Neural cell (in vitro differentiated cells): ENCODE measurements around the gene SLF2. TPM values are rescaled to one million over a fixed set of nuclear protein-coding genes. Genes with fewer than 3 reads are reported as not detected.

Source experiments
- H2AFZ ChIP-seq: fragments of 200-600, 300-800 bp; sonication (generic), shearing (Covaris generic); 2 replicates; pipeline ENCODE4 v1.6.0; 2014; ENCODE audit warnings: low read depth, mild to moderate bottlenecking, antibody characterized with exemption, low read length, moderate library complexity
- H3F3A ChIP-seq: fragments of 200-600 bp; shearing (Covaris generic); 2 replicates; pipeline ENCODE4 v1.6.1; 2016; ENCODE audit warnings: mild to moderate bottlenecking, moderate library complexity, mixed read lengths, antibody characterized with exemption, low read length; ENCODE audit not compliant: insufficient read depth, poor library complexity, severe bottlenecking
- H3K27ac ChIP-seq: fragments of 200-600, 300-800 bp; sonication (generic), shearing (Covaris generic); 2 replicates; pipeline ENCODE4 v1.5.1; 2014; ENCODE audit warnings: mild to moderate bottlenecking, low read length, moderate library complexity
- H3K27me3 ChIP-seq: fragments of 300-800, 200-600 bp; sonication (generic), shearing (Covaris generic); 2 replicates; pipeline ENCODE4 v1.6.0; 2014; ENCODE audit warnings: mild to moderate bottlenecking, low read depth, low read length, moderate library complexity; ENCODE audit not compliant: insufficient read depth
- H3K36me3 ChIP-seq: fragments of 300-800, 200-600 bp; sonication (generic), shearing (Covaris generic); 2 replicates; pipeline ENCODE4 v1.5.1; 2014; ENCODE audit warnings: mild to moderate bottlenecking, antibody characterized with exemption, low read length, moderate library complexity; ENCODE audit not compliant: insufficient read depth
- H3K4me2 ChIP-seq: fragments of 300-800, 200-600 bp; sonication (generic), shearing (Covaris generic); 2 replicates; pipeline ENCODE4 v1.6.0; 2014; ENCODE audit warnings: mild to moderate bottlenecking, low read length
- H3K4me3 ChIP-seq: fragments of 300-800, 200-600 bp; sonication (generic), shearing (Covaris generic); 2 replicates; pipeline ENCODE4 v1.5.1; 2014; ENCODE audit warnings: mild to moderate bottlenecking, low read length, moderate library complexity
- H3K79me2 ChIP-seq: fragments of 200-600 bp; shearing (Covaris generic); replicated peaks from 2 replicates; pipeline ENCODE4 v1.6.0; 2014; ENCODE audit warnings: mild to moderate bottlenecking, low read length, moderate library complexity; ENCODE audit not compliant: insufficient read depth
- H3K9ac ChIP-seq: fragments of 300-800, 200-600 bp; sonication (generic), shearing (Covaris generic); 2 replicates; pipeline ENCODE4 v1.6.1; 2016; ENCODE audit warnings: mild to moderate bottlenecking, low read length, mixed read lengths
- H3K9me2 ChIP-seq: fragments of 200-600 bp; shearing (Covaris generic); 2 replicates; pipeline ENCODE4 v1.6.1; 2016; ENCODE audit warnings: mild to moderate bottlenecking, low read length, mixed read lengths; ENCODE audit not compliant: insufficient read depth
- H3K9me3 ChIP-seq: fragments of 200-600, 300-800 bp; sonication (generic), shearing (Covaris generic); 2 replicates; pipeline ENCODE4 v1.6.1; 2016; ENCODE audit warnings: mild to moderate bottlenecking, mixed run types, low read length, moderate library complexity, mixed read lengths
- H4K20me1 ChIP-seq: fragments of 200-600 bp; shearing (Covaris generic); 2 replicates; pipeline ENCODE4 v1.6.1; 2016; ENCODE audit warnings: mild to moderate bottlenecking, mixed run types; ENCODE audit not compliant: insufficient read depth
- EP300 ChIP-seq: fragments of 450-650 bp; conservative IDR thresholded peaks from 2 replicates; pipeline ENCODE4 v1.6.1; 2014; ENCODE audit warnings: antibody characterized with exemption, mild to moderate bottlenecking, moderate library complexity; ENCODE audit not compliant: poor library complexity, severe bottlenecking
- EZH2 ChIP-seq: fragments of 200-600, 300-800 bp; shearing (Covaris generic), sonication (generic); IDR thresholded peaks from 2 replicates; pipeline ENCODE4 v1.6.1; 2014; ENCODE audit warnings: antibody characterized with exemption, low read length, borderline replicate concordance, mild to moderate bottlenecking; ENCODE audit not compliant: insufficient read depth, poor library complexity, severe bottlenecking
- MXI1 ChIP-seq: fragments of 450-650 bp; conservative IDR thresholded peaks from 2 replicates; pipeline ENCODE4 v1.6.1; 2014; ENCODE audit warnings: antibody characterized with exemption, mild to moderate bottlenecking; ENCODE audit not compliant: poor library complexity, severe bottlenecking
- POLR2AphosphoS5 ChIP-seq: IDR thresholded peaks from 2 replicates; pipeline ENCODE4 v1.6.1; 2012
- RAD21 ChIP-seq: fragments of 450-650 bp; conservative IDR thresholded peaks from 2 replicates; pipeline ENCODE4 v1.6.1; 2014; ENCODE audit warnings: antibody characterized with exemption, mild to moderate bottlenecking, moderate library complexity
- SMC3 ChIP-seq: fragments of 450-650 bp; conservative IDR thresholded peaks from 2 replicates; pipeline ENCODE4 v1.6.1; 2014; ENCODE audit warnings: antibody characterized with exemption, mild to moderate bottlenecking, moderate library complexity; ENCODE audit not compliant: poor library complexity
- TAF1 ChIP-seq: IDR thresholded peaks from 2 replicates; pipeline ENCODE4 v1.6.1; 2012; ENCODE audit warnings: low read depth
- polyA plus RNA-seq: library from polyadenylated mRNA; depleted of rRNA; stranded (reverse); fragments of >200 nt; gene quantifications from 2 replicates; pipeline ENCODE4 v1.2.3, GENCODE V29; 2014
- TF ChIP-seq, protein P1 (sequence below): fragments of 450-650 bp; IDR thresholded peaks from 2 replicates; pipeline ENCODE4 v1.5.1; 2014; ENCODE audit warnings: antibody characterized with exemption, mild to moderate bottlenecking, moderate library complexity; ENCODE audit not compliant: poor library complexity, severe bottlenecking
- TF ChIP-seq, protein P2 (sequence below): IDR thresholded peaks from 2 replicates; pipeline ENCODE4 v1.6.1; 2012; ENCODE audit warnings: borderline replicate concordance

Gene SLF2
- polyA plus RNA-seq, 1 donor from 2014 or later = 43.0 TPM

DNA sequence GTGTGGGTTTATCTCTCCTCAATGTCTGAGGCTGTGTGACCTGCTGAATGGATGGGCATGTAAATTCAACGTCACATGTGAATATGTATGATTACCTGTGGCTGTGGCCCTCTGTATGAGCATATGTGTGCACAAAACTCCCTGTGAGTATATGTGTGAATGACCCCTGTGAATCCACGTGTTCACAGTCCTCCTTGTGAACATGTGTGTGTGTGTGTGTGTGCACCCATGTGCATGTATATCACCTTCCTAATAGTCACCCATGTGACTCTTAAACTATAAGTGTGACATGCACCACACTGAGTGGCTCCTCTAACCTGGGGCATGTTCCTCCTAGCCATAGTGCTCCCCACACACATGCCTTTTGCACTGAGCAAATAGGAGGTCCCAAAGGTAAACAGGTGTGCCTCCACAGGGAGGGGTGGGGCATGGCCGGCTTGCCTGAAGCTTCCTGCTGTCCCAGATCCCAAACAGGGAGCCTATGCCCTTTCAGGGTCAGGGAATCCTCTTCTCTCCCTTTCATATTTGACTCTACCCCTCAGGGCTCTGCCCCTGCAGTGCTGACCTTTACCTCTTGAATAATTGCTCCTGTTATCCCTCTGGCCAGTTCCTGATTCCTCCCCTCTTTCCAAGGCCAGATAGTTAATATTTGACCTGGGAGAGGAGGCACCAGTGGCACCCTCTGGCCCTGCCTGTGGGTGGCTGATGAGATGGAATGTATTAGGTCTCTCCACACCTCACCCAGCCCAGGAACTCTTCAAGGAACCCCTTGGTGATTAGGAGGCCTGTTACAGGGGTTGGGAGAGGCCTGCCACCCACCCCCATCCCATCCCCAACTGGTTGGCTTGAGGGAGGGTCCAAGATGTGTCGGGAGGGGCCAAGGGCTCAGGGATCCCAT is 58.4 kb downstream of the SLF2 start:
- TF ChIP-seq POLR2AphosphoS5 = no peak
- TF ChIP-seq EP300 = no peak
- no peak for TF ChIP-seq EZH2
- no peak for TF ChIP-seq MXI1
- TF ChIP-seq TAF1 = no peak
- TF ChIP-seq, protein P1, sequence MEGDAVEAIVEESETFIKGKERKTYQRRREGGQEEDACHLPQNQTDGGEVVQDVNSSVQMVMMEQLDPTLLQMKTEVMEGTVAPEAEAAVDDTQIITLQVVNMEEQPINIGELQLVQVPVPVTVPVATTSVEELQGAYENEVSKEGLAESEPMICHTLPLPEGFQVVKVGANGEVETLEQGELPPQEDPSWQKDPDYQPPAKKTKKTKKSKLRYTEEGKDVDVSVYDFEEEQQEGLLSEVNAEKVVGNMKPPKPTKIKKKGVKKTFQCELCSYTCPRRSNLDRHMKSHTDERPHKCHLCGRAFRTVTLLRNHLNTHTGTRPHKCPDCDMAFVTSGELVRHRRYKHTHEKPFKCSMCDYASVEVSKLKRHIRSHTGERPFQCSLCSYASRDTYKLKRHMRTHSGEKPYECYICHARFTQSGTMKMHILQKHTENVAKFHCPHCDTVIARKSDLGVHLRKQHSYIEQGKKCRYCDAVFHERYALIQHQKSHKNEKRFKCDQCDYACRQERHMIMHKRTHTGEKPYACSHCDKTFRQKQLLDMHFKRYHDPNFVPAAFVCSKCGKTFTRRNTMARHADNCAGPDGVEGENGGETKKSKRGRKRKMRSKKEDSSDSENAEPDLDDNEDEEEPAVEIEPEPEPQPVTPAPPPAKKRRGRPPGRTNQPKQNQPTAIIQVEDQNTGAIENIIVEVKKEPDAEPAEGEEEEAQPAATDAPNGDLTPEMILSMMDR = no peak
- TF ChIP-seq SMC3 = no peak
- TF ChIP-seq RAD21 = no peak
- TF ChIP-seq, protein P2, sequence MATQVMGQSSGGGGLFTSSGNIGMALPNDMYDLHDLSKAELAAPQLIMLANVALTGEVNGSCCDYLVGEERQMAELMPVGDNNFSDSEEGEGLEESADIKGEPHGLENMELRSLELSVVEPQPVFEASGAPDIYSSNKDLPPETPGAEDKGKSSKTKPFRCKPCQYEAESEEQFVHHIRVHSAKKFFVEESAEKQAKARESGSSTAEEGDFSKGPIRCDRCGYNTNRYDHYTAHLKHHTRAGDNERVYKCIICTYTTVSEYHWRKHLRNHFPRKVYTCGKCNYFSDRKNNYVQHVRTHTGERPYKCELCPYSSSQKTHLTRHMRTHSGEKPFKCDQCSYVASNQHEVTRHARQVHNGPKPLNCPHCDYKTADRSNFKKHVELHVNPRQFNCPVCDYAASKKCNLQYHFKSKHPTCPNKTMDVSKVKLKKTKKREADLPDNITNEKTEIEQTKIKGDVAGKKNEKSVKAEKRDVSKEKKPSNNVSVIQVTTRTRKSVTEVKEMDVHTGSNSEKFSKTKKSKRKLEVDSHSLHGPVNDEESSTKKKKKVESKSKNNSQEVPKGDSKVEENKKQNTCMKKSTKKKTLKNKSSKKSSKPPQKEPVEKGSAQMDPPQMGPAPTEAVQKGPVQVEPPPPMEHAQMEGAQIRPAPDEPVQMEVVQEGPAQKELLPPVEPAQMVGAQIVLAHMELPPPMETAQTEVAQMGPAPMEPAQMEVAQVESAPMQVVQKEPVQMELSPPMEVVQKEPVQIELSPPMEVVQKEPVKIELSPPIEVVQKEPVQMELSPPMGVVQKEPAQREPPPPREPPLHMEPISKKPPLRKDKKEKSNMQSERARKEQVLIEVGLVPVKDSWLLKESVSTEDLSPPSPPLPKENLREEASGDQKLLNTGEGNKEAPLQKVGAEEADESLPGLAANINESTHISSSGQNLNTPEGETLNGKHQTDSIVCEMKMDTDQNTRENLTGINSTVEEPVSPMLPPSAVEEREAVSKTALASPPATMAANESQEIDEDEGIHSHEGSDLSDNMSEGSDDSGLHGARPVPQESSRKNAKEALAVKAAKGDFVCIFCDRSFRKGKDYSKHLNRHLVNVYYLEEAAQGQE = no peak
- Histone ChIP-seq H3K27me3 (no peaks in the 10 kb centered on the region), H3K36me3 (no peaks in the 10 kb centered on the region), H3K27ac (no peak overlapping the region), H3K4me3 (no peak overlapping the region), H2AFZ (no peak overlapping the region), H4K20me1 (no peaks in the 10 kb centered on the region), H3K79me2 (no peaks in the 10 kb centered on the region), H3K9ac (no peak overlapping the region), H3K4me2 (no peak overlapping the region), H3K9me2 (no peaks in the 10 kb centered on the region), H3F3A (no peaks in the 10 kb centered on the region), H3K9me3 (no peaks in the 10 kb centered on the region)

GRCh38 chr10:100972115-100972903 is 59.5 kb downstream of the SLF2 start:
- H3K27me3 ChIP-seq = no peaks in the 10 kb centered on the region
- no peaks in the 10 kb centered on the region for H3K9me3 ChIP-seq
- no peaks in the 10 kb centered on the region for H3K36me3 ChIP-seq
- no peak overlapping the region for H2AFZ ChIP-seq
- no peaks in the 10 kb centered on the region for H4K20me1 ChIP-seq
- no peaks in the 10 kb centered on the region for H3K79me2 ChIP-seq
- H3K27ac ChIP-seq = no peak overlapping the region
- no peak overlapping the region for H3K9ac ChIP-seq
- H3K9me2 ChIP-seq = no peaks in the 10 kb centered on the region
- no peak for TF ChIP-seq TAF1
- no peak for TF ChIP-seq EZH2
- TF ChIP-seq, protein P2 = no peak
- no peak for TF ChIP-seq POLR2AphosphoS5
- TF ChIP-seq RAD21 = no peak
- TF ChIP-seq EP300 = no peak
- TF ChIP-seq MXI1 = no peak
- no peak overlapping the region for H3K4me3 ChIP-seq
- H3F3A ChIP-seq = no peaks in the 10 kb centered on the region
- H3K4me2 ChIP-seq = no peak overlapping the region
